ENCODE results near the gene CTAG2.

DNA sequence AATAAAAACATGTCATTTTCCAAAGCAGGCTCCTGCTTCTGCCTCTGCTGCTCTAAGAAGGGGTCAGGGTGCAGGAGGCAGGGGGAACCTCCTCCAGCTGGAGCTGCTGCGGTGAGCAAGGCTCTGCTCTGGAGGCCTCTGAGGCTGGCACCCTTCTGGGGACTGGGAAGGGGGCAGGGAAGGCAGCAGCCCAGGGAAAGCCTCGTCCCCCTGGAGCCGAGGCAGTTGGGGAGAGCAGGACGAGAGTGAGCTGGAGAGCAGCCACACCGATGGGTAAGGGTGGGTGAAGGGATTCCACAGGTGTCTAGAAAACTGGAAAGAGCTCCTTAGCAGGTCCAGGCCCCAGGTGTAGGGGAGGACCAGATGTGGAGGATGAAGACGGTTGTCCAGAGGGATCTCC is 2.0 kb upstream of the CTAG2 start:
- TF ChIP-seq YY1 (IDR thresholded peaks at IDR 0.05; ENCODE audit: insufficient read depth, insufficient read length) (no peak), ZNF274 (IDR thresholded peaks at IDR 0.05; ENCODE audit: low read depth, low read length) (no peak)
